AG04450 (cell line): Measurements from ENCODE around the gene TSPEAR. TPM values are rescaled to one million over a fixed set of nuclear protein-coding genes. Genes with fewer than 3 reads are reported as not detected.

Source experiments
- CTCF ChIA-PET: fragments of 300-600, 350-600 bp; formaldehyde crosslinking; extraction: SDS; loops from one replicate; lab custom pipeline; 2022; ENCODE audit warnings: antibody characterized with exemption, inconsistent platforms; lab: Charles Lee
- POLR2A ChIA-PET: fragments of 350-600 bp; formaldehyde crosslinking; extraction: SDS; loops from one replicate; lab custom pipeline; 2021; ENCODE audit warnings: antibody characterized with exemption, inconsistent platforms; lab: Yijun Ruan, JAX
- DNase-seq: peaks from one replicate; pipeline ENCODE4 v3.0.0-alpha.2; 2011; ENCODE audit warnings: low read depth, low spot score
- H3K27ac ChIP-seq: one replicate; pipeline ENCODE4 v1.5.1; 2012; ENCODE audit warnings: low read depth, low read length, control low read depth
- H3K27me3 ChIP-seq: one replicate; pipeline ENCODE4 v1.6.0; 2012; ENCODE audit warnings: low read length; ENCODE audit not compliant: control insufficient read depth, insufficient read depth
- H3K4me3 ChIP-seq: 2 replicates; pipeline ENCODE4 v1.5.1; 2011; ENCODE audit warnings: mild to moderate bottlenecking, low read depth, low read length, control low read depth
- H3K9me3 ChIP-seq: 2 replicates; pipeline ENCODE4 v1.5.1; 2012; ENCODE audit warnings: low read length; ENCODE audit not compliant: control insufficient read depth, insufficient read depth
- polyA plus RNA-seq: library from polyadenylated mRNA; depleted of rRNA; stranded (reverse); fragments of >200 nt; gene quantifications from 2 replicates; pipeline ENCODE4 v1.2.3, GENCODE V29; 2011
- TF ChIP-seq, protein P1 (sequence below): IDR thresholded peaks from 2 replicates; pipeline ENCODE4 v1.5.1; 2011; ENCODE audit warnings: low read depth, low read length, control low read depth, inconsistent platforms

TSPEAR gene
- polyA plus RNA-seq, 1 experiment = not detected

DNA sequence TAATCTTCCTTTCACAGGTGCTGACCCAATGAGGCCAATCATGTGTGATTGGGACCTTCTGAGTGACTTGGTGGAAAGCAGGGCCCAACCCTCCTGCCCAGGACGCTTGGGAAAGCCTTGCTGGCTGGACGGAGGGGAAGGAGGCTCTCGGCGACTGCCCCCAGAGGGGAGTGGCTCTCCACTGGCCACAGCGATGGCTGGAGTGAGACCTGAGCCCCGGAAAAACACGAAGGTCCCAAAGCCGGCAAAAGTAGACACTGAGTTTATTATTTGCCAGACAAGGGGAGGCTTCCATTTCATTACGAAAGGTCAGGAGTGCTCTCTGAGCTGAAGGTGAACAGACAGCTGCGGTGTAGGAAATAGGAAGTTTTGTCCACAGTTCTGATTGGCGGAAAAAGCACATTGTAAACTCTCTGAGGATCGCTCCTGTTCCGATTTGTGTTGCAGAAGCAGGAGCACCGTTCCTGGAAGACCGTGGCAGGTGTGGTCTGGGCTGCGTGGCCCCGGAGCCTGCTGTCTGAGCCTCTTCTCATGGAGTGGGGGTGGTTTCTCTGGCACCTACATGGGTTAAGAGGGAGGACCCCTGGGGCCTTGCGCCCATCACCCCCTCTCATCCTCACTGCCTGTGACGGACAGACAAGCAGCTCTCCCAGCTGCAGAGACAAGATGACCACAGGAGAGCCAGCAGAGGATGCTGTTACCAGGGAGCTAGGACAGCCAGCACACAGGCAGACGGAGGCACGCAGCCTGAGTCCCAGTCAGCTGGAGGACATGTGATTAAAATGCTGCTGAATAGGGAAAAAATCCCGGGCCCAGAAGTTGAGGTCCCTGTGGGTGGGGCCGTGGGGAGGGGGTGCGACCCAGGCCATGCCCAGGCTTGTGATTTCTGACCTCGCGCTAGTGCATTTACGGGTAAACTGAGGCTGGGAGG, 212.8 kb downstream of the TSPEAR start:
- Histone ChIP-seq H3K27ac (no peak overlapping the region), H3K4me3 (no peak overlapping the region), H3K9me3 (peaks cover 13% of the 10 kb centered on the region), H3K27me3 (peaks cover 17% of the 10 kb centered on the region)
- ChIA-PET POLR2A (no interaction called here), CTCF (no interaction called here)
- DNase-seq = no peak
- TF ChIP-seq, protein P1, sequence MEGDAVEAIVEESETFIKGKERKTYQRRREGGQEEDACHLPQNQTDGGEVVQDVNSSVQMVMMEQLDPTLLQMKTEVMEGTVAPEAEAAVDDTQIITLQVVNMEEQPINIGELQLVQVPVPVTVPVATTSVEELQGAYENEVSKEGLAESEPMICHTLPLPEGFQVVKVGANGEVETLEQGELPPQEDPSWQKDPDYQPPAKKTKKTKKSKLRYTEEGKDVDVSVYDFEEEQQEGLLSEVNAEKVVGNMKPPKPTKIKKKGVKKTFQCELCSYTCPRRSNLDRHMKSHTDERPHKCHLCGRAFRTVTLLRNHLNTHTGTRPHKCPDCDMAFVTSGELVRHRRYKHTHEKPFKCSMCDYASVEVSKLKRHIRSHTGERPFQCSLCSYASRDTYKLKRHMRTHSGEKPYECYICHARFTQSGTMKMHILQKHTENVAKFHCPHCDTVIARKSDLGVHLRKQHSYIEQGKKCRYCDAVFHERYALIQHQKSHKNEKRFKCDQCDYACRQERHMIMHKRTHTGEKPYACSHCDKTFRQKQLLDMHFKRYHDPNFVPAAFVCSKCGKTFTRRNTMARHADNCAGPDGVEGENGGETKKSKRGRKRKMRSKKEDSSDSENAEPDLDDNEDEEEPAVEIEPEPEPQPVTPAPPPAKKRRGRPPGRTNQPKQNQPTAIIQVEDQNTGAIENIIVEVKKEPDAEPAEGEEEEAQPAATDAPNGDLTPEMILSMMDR = no peak

GRCh38 chr21:44497703-44498126, 213.7 kb downstream of the TSPEAR start:
- DNase-seq = no peak
- ChIA-PET POLR2A (no interaction called here), CTCF (no interaction called here)
- peaks cover 22% of the 10 kb centered on the region for H3K9me3 ChIP-seq
- H3K4me3 ChIP-seq = no peak overlapping the region
- H3K27ac ChIP-seq = no peak overlapping the region
- TF ChIP-seq, protein P1 = no peak
- H3K27me3 ChIP-seq = peaks cover 17% of the 10 kb centered on the region

- no peak for DNase-seq
- TF ChIP-seq, protein P1 = no peak
- no peak overlapping the region for H3K4me3 ChIP-seq
Observed at GRCh38 chr21:44496564-44497550, 214.5 kb downstream of the TSPEAR start.

GRCh38 chr21:44495611-44496563, 215.5 kb downstream of the TSPEAR start:
- ChIA-PET CTCF (no interaction called here), POLR2A (no interaction called here)
- Histone ChIP-seq H3K4me3 (no peak overlapping the region), H3K27me3 (peaks cover 17% of the 10 kb centered on the region), H3K27ac (no peak overlapping the region), H3K9me3 (peaks cover 24% of the 10 kb centered on the region)
- TF ChIP-seq, protein P1 = no peak
- no peak for DNase-seq

More at GRCh38 chr21:44496564-44497550, 214.5 kb downstream of the TSPEAR start:
- Histone ChIP-seq H3K9me3 (peaks cover 23% of the 10 kb centered on the region), H3K27me3 (peaks cover 17% of the 10 kb centered on the region), H3K27ac (no peak overlapping the region)
- ChIA-PET POLR2A (no interaction called here), CTCF (no interaction called here)
